Body of pancreas (tissue), 4 donors: ENCODE results near the gene WNT7B. TPM values are rescaled to one million over a fixed set of nuclear protein-coding genes. Genes with fewer than 3 reads are reported as not detected.

ENCODE experiments used
- ATAC-seq: fragments of 150-250 bp; one replicate; pipeline ENCODE4 v1.9.1; 2016
- DNase-seq, 4 donors: peaks; one replicate each; pipeline ENCODE4 v3.0.0-alpha.2; 2019
- H3K27ac ChIP-seq, 4 donors: fragments of 200-600 bp; sonication (generic); 1 replicate in 3 of 4; 2 replicates in 1 of 4; pipeline versions ENCODE4 v1.5.1 to v1.6.1; 2016 to 2019; ENCODE audit warnings: mild to moderate bottlenecking in 1 of 4, mixed read lengths in 1 of 4, moderate library complexity in 1 of 4
- H3K27me3 ChIP-seq, 2 donors: fragments of 200-600 bp; sonication (generic); one replicate each; pipeline ENCODE4 v1.6.0; 2016; ENCODE audit warnings: mild to moderate bottlenecking in 1 of 2
- H3K36me3 ChIP-seq, 2 donors: fragments of 200-600 bp; sonication (generic); replicated peaks in 1 of 2; 2 replicates each; pipeline ENCODE4 v1.5.1; 2016; ENCODE audit warnings: low read depth in 2 of 2; ENCODE audit not compliant: insufficient read depth in 1 of 2
- H3K4me1 ChIP-seq: fragments of 200-600 bp; sonication (generic); one replicate; pipeline ENCODE4 v1.6.0; 2016
- H3K4me3 ChIP-seq, 2 donors: fragments of 200-600 bp; sonication (generic); 1 replicate in 1 of 2; 2 replicates in 1 of 2; pipeline ENCODE4 v1.5.1; 2016 to 2019
- H3K9me3 ChIP-seq, 3 donors: fragments of 200-600 bp; sonication (generic); 1 replicate in 2 of 3; 2 replicates in 1 of 3; pipeline ENCODE4 v1.5.1; 2016
- CTCF ChIP-seq, 7 experiments: fragments of 450-650 bp in 4 of 7; fragments of 200-600 bp in 3 of 7; sonication (generic) in 3 of 7; IDR thresholded peaks; one replicate each; pipeline ENCODE4 v1.5.1; 2016 to 2019; ENCODE audit warnings: antibody characterized with exemption in 7 of 7
- POLR2A ChIP-seq, 3 donors: fragments of 450-650 bp; IDR thresholded peaks; one replicate each; pipeline ENCODE4 v1.6.1; 2016; ENCODE audit warnings: antibody characterized with exemption in 3 of 3, mild to moderate bottlenecking in 2 of 3
- WGBS, 2 donors: methylation state at CpG; one replicate each; pipeline ENCODE4 v1.1.5; 2017; 5-methylcytosine and 5-hydroxymethylcytosine counted together
- intact Hi-C: fragments of 100-400 bp; cut with DNase I; formaldehyde crosslinking; loops from one replicate; pipeline ENCODE4 v1.15.1; 2023
- total RNA-seq, 2 donors: library from RNA; depleted of rRNA; stranded (reverse); fragments of >200 nt; gene quantifications; one replicate each; pipeline ENCODE4 v1.1.0, GENCODE V29; 2016

The WNT7B gene
- total RNA-seq, 2 donors from 2014 or later, result 2.1 TPM; not detected in 1

- no peaks in the 10 kb centered on the region for H3K27me3 ChIP-seq
- no peaks in the 10 kb centered on the region for H3K36me3 ChIP-seq
- H3K4me1 ChIP-seq, result peaks cover 15% of the 10 kb centered on the region
- H3K9me3 ChIP-seq, result no peaks in the 10 kb centered on the region
- 70 to 81% methylated on average over 11 to 16 of the region's 16 CpGs for WGBS, 2 donors
- intact Hi-C loops, result no loop called here
- ATAC-seq (no peak), DNase-seq (peak in 1 of 4 donors; percentile 7)
- H3K4me3 ChIP-seq, result no peak overlapping the region
- TF ChIP-seq CTCF (IDR thresholded peaks at IDR 0.05) (no peak), POLR2A (IDR thresholded peaks at IDR 0.05) (no peak)
- H3K27ac ChIP-seq, result no peak overlapping the region
Measured at GRCh38 chr22:45885171-45885840, 91.7 kb downstream of the WNT7B start.

GRCh38 chr22:45884201-45885062, 92.5 kb downstream of the WNT7B start:
- peaks cover 18% of the 10 kb centered on the region for H3K4me1 ChIP-seq
- intact Hi-C loops, result no loop called here
- WGBS, 2 donors, result 68 to 71% methylated on average over 17 to 27 of the region's 27 CpGs
- H3K9me3 ChIP-seq, result no peaks in the 10 kb centered on the region
- H3K27me3 ChIP-seq, result no peaks in the 10 kb centered on the region
- no peak for ATAC-seq
- DNase-seq, result peak in 3 of 4 donors; percentile 17 to 37 (median 27)
- no peak for TF ChIP-seq POLR2A (IDR thresholded peaks at IDR 0.05)
- H3K4me3 ChIP-seq, result no peak overlapping the region
- H3K27ac ChIP-seq, result no peak overlapping the region
- no peaks in the 10 kb centered on the region for H3K36me3 ChIP-seq

GRCh38 chr22:45883811-45884170, 93.2 kb downstream of the WNT7B start:
- DNase-seq, result no peak
- WGBS, 2 donors, result 62 to 76% methylated on average over 3 to 8 of the region's 8 CpGs
- ATAC-seq, result no peak
- no peaks in the 10 kb centered on the region for H3K9me3 ChIP-seq
- H3K36me3 ChIP-seq, result no peaks in the 10 kb centered on the region
- no peak for TF ChIP-seq CTCF (IDR thresholded peaks at IDR 0.05)
- no peak for TF ChIP-seq POLR2A (IDR thresholded peaks at IDR 0.05)
- H3K27me3 ChIP-seq, result no peaks in the 10 kb centered on the region
- intact Hi-C loops, result no loop called here
- H3K27ac ChIP-seq, result no peak overlapping the region
- H3K4me3 ChIP-seq, result no peak overlapping the region
- H3K4me1 ChIP-seq, result peaks cover 18% of the 10 kb centered on the region

- no peaks in the 10 kb centered on the region for H3K27me3 ChIP-seq
- intact Hi-C loops, result no loop called here
- no peak overlapping the region for H3K4me3 ChIP-seq
- peaks cover 18% of the 10 kb centered on the region for H3K4me1 ChIP-seq
- ATAC-seq, result no peak
- no peak overlapping the region for H3K27ac ChIP-seq
- peak in 1 of 4 donors; percentile 4 for DNase-seq
- TF ChIP-seq POLR2A (IDR thresholded peaks at IDR 0.05) (no peak), CTCF (IDR thresholded peaks at IDR 0.05) (no peak)
- WGBS, 2 donors, result 79 to 82% methylated on average over 17 to 30 of the region's 32 CpGs
- H3K36me3 ChIP-seq, result no peaks in the 10 kb centered on the region
- H3K9me3 ChIP-seq, result no peaks in the 10 kb centered on the region
Measured at GRCh38 chr22:45882881-45883810, 93.8 kb downstream of the WNT7B start.

- intact Hi-C loops, result no loop called here
- peaks cover 10% of the 10 kb centered on the region for H3K4me1 ChIP-seq
- H3K27me3 ChIP-seq, result no peaks in the 10 kb centered on the region
- WGBS, 2 donors, result 75% methylated on average over 5 to 8 of the region's 8 CpGs
- no peaks in the 10 kb centered on the region for H3K36me3 ChIP-seq
- ATAC-seq, result no peak
- H3K9me3 ChIP-seq, result no peaks in the 10 kb centered on the region
- H3K27ac ChIP-seq, result no peak overlapping the region
- H3K4me3 ChIP-seq, result no peak overlapping the region
- no peak for TF ChIP-seq CTCF (IDR thresholded peaks at IDR 0.05)
- TF ChIP-seq POLR2A (IDR thresholded peaks at IDR 0.05), result no peak
- DNase-seq, result no peak
Measured at GRCh38 chr22:45881524-45881875, 95.5 kb downstream of the WNT7B start.
